HG03095 (cell line): ENCODE data around the gene INPP5A.
"Not testable (repeated sequence)": the region's sequence is repeated elsewhere in the genome, so short reads cannot be mapped to it uniquely, and the experiment has no call there.

Source experiments
- ATAC-seq: cut with Tn5 transposase; IDR thresholded peaks from one replicate; pipeline ENCODE4 v1.9.1; 2021; ENCODE audit warnings: moderate library complexity; ENCODE audit not compliant: unreplicated experiment

The INPP5A gene

DNA sequence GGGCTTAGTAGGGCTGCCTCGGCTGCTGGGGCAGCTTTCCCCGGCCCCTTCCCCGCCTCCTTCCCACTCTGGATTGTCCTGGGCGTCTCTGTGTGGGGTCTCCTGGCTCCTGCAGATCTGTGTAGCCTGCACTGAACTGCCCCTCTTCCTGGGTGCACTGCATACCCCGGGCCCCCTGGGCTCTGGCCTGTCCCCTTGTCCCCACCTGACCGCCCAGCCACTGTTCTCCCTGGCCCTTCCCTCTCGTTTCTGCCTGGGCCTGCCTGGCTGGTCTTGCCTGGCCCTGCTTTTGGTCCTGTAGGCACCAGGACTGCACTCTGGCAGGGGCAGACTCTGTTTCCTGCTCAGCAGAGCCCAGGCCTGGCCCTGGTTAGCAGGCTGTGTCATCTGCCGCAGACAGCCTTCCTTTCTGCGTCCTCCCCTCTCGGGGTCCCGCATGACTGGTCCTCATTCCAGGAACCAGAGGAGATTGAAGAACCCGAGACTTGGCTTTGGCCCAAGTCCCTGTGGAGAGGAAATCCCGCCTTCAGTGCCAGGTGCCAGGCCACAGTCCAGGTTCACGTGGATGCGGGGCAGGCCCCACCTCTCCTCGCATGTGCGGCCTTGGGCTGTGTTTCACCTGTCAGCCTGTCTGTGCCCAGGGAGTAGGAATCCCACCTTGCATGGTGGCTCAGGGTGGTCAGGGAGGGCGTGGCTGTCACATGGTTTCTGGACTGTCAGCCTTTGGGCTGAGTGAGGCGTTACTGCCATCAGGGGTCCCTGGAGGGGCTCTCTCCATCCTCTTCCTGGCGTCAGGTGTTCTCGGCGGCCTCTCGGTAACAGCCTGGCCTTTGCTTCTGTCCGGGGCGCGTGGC, 9.2 kb downstream of the INPP5A start:
- no peak for ATAC-seq

DNA sequence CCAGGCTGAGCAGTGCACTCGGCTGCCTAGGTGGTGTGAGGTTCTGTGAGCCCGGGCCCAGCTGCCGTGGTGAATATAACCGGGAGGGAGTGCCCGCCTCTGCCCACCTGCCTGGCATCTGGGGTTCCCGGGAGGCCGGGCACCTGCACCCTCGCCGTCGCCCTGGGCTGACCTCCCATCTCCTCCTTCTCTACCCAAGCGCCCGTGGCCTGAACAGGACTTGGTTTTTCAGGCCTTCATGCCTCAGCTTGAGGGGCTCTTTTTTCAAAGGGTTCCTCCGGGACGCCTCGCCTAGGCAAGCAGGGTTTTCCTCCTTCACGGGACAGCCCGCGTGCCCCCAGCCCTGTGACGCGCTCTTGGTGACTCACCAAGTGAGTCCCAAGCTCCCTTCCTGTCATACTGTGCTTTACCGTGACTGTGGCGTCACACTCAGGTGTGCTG, 9.9 kb downstream of the INPP5A start:
- no peak for ATAC-seq

DNA sequence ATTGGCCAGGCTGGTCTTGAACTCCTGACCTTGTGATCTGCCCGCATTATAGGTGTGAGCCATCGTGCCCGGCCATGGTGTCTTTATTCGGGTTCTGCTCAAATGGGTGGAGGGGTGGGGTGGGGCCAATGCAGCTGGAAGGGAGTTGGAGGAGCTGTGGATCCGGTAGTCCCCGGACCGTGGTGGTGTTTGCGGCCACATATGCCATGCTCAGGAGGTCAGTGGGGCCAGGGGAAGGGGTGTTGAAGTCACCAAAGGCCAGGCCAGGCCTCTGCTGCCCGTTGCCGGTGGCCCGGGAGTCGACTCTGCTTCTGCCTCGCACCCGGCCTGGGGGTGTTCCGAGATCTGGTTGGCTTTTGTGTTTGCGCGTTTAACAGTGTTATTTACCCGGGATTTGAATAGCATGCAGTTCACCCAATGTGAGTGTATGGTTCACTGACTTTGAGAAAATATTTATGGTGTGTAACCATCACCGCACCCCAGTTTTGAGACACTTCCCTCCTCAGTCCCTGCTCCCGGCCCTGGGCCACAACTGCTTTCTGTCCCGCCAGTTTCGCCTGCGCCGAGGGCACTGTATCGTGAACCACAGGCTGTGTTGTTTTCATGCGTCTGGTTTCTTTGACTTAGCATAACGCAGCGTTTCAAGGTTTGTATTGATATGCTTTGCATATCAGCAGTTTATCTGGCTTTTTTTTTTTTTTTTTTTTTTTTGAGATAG, 10.7 kb downstream of the INPP5A start:
- ATAC-seq, result no peak

DNA sequence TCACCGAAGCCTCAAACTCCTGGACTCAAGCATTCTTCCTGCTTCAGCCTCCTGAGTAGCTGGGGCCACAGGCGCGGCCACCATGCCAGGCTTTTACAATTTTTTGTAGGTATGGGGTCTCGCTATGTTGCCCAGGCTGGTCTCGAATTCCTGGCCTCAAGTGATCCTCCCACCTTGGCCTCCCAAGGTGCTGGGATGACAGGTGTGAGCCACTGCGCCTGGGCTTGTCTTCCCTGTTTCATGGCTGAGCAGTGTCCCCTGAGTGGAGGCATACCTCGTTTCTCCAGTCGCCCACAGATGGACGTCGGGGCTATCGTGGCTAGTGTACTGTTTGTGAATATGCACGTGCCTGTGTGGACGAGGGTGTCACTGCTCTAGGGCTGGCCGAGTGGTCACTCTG, 11.3 kb downstream of the INPP5A start:
- no peak for ATAC-seq

DNA sequence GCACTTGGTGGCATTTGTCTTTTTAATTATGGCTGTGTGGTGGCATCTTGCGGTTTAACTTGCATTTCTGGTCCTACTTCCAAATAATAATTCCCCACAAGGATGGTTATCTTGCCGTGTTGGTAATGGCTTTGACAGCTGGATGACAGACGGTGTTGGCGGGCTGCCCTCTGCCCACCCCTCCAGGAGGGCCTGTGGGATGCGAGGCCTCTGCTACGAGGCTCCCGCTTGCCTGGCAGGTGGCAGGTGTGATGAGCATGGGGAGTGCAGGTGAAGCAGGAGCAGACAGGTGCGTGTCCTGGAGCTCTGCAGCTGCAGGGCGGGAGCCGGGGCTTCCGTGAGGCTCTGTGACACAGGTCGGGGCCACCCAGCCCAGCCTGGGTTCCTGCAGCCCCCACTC, 11.8 kb downstream of the INPP5A start:
- no peak for ATAC-seq

DNA sequence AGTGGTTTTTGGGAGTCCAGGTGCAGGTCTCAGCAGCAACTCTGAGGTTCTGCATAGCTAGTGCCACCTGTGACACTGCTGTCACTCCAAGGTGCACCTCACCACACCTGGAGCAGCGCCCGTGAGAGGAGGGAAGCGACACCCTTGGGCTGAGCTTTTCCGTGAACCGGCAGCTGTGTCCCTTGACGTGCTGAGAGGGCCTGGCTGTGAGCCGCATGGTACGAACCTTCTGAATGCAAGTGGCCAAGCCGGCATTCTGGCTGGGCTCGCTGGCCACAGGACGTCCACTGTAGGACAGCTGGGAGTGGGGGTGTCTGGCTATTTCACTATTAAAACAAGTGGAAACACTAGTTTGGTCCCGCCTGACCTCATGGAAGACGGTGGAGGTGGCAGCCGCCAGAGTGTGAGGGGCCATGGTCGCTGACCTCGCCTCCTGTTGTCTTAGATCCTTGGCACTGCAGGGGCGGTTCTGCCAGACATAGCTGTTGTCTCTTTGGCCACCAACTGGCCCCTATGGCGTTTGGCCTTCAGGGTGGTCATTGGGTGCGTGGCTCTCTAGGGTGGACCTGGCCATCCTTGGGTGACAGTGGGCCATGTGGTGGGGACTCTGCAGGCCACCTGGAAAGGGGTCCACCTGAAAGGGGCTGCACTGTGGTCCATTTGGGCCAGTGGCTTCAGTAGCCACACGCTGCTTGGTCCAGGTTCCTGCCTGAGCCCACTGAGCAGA, 12.9 kb downstream of the INPP5A start:
- ATAC-seq, result no peak

DNA sequence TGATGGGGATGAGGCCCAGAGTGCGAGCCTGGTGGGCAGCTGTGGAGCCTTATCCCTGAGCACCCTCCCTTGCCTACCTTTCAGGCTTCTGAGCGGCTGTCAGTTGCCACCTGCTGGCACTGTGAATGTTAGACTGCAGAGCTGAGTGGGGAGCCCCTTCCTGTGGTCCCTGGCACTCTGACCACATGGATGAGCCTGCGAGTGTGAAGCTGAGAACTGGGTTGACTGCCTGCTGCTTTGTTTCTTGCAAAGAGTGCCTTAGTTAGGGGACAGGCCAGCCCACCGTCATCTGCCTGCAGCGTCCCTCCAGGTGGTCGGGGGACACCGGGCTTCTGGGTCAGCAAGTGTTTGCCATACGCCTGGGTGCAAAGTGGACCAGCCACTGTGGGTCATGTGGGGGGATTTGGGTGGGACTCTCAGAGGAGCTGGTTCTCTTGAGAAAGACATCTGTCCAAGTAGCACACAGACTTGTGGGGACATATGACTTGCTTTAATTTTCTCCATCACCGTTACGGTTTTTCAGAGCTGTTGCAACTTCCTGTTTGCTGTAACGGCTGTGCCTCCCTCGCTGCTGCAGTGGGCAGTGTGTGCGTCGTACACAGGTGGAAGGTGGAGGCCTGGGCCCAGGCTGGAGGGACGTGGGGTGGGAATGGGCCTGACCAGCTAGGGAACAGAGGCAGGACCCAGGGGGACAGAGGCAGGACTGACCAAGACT, 13.7 kb downstream of the INPP5A start:
- ATAC-seq, result peak; percentile 71

DNA sequence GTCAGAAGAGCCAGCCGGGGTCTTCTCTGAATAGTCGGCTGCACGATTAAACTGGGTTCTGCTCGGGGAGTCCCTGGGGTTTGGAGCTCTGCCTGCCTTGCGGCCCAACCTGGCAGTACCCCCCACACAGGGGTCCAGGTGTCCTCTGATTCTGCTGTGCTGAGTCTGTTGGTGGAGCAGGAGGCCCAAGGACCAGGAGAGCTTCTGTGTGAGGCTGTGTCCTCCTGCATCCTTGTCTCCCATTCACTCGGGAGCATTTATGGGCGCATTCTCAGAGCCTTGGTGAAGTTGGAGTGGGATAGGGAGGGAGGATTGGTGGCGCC, 14.2 kb downstream of the INPP5A start:
- no peak for ATAC-seq

DNA sequence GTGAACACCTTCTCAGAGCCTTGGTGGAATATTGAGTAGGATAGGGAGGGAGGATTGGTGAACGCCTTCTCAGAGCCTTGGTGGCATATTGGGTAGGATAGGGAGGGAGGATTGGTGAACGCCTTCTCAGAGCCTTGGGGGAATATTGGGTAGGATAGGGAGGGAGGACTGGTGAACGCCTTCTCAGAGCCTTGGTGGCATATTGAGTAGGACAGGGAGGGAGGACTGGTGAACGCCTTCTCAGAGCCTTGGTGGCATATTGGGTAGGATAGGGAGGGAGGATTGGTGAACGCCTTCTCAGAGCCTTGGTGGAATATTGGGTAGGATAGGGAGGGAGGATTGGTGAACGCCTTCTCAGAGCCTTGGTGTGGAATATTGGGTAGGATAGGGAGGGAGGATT, 15.0 kb downstream of the INPP5A start:
- ATAC-seq, result not testable (repeated sequence)

DNA sequence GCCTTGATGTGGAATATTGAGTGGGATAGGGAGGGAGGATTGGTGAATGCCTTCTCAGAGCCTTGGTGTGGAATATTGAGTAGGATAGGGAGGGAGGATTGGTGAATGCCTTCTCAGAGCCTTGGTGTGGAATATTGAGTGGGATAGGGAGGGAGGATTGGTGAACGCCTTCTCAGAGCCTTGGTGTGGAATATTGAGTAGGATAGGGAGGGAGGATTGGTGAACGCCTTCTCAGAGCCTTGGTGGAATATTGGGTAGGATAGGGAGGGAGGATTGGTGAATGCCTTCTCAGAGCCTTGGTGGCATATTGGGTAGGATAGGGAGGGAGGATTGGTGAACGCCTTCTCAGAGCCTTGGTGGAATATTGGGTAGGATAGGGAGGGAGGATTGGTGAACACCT, 16.0 kb downstream of the INPP5A start:
- not testable (repeated sequence) for ATAC-seq

DNA sequence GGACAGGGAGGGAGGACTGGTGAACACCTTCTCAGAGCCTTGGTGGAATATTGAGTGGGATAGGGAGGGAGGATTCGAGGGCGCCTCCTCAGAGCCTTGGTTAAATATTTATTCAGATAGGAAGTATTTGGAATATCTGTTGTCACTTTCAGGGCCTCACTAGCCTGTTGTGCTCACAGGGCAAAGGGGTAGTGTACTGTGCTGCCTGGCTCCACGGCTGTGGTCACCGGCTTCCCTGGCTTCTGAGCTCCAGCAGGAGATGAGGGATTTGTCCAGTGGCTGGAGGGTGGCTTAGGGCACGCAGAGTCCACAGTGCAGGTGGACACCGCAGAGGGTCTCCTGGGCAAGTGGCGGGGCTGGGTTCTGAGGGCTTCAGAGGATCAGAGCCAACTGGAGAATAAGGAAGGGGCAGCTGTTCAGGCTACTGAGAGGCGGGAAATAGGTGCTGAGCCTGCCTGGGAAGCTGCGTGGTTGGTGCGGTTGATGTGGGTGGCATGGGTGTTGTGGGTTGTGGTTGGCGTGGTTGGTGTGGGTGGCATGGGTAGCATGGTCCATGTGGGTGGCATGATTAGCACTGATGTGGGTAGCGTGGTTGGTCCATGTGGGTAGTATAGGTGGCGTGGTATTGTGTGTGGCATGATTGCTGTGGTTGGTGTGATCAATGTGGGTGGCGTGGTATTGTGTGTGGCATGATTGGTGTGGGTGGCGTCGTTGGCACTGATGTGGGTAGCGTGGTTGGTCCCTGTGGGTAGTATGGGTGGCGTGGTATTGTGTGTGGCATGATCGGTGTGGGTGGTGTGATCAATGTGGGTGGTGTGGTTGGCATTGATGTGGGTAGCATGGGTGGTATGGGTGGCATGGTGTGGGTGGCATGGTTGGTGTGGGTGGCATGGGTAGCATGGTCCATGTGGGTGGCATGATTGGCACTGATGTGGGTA, 16.7 kb downstream of the INPP5A start:
- no peak for ATAC-seq

DNA sequence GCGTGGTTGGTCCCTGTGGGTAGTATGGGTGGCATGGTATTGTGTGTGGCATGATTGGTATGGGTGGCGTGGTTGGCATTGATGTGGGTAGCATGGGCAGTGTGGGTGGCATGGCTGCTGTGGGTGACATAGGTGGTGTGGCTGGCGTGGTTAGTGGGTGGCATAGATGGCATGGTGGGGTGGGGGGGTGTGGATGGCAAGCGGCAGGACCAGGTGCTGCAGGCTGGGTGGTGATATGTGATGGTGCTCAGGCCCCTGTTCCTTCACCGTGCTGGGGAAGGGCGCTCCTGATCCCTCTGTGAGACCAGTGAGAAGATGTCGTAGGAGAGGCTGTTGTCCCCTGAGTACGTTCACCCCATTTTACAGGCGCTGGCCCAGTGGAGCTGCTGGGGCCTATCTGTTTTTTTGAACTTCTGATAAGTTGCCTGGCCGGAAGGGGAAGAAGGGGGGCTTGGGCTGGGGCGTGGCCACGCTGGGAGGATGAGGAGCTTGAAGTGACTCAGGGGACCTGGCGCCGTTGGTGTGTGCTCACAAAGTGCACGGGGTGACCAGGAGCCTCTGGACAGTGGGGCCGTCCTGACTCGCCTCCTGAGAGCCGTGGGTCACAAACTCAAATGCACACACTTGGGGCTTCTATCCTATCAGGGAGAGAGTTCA, 17.5 kb downstream of the INPP5A start:
- no peak for ATAC-seq

DNA sequence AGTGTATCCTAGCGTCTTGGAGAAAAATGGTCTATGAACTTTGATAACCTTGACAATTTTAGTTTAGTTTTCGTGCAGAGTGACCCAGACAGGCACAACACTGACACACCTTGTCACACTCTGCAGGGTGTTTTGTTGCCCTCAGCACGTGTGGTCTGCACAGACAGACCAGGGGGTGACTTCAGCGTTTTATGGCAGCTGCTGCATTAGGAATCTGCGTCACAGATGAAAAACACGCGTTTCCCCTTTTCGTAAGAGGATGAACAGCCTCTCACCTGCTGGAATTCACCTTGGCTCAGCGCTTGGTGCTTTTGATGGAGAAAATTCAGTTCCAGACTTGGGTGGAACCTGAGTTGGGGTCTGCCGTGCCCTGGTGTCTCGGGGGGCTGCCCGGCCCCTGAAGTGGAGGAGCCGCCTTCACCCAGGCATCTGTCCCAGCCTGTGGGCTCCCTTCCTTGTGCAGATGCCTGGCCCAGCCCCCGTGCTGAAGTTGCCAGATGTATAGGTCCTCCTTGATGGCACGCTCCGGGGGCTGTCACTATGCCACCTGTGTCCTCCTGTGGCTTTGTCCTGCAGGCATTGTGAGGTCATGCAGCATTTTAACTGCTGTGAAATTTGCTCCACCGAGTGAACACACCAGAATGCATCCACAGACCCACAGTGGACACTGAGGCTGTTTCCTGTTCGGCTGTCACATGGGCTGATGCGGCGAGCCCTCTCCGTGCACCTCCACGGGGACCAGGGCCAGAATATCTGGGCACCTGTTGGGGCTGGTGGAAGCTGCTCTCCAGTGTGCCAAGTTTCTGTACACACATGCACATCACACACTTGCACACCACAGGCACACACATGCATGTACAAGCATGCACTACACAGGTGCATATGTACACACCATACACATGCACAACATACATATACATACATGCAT, 18.3 kb downstream of the INPP5A start:
- no peak for ATAC-seq

DNA sequence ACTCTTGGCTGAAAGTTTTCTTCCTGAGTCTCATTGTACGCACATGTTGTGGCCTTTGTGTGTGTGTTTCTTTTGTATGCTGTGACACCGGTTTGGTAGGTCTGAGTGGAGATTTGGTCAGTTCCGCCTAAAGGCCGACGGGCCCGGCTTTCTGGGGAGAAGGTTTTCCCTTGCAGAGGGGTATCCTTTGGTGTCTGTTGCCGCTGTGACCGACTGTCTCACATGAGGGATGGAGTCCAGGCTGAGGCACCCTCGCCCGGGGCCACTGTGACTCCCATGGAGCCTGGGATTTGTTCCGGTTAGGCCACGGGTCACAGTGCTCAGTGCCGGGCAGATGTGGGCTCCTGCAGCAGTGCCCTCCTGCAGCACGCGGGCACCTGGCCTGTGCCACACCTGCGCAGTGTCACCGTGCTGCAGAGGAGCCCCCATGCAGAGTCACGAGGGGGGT, 19.4 kb downstream of the INPP5A start:
- ATAC-seq, result no peak

DNA sequence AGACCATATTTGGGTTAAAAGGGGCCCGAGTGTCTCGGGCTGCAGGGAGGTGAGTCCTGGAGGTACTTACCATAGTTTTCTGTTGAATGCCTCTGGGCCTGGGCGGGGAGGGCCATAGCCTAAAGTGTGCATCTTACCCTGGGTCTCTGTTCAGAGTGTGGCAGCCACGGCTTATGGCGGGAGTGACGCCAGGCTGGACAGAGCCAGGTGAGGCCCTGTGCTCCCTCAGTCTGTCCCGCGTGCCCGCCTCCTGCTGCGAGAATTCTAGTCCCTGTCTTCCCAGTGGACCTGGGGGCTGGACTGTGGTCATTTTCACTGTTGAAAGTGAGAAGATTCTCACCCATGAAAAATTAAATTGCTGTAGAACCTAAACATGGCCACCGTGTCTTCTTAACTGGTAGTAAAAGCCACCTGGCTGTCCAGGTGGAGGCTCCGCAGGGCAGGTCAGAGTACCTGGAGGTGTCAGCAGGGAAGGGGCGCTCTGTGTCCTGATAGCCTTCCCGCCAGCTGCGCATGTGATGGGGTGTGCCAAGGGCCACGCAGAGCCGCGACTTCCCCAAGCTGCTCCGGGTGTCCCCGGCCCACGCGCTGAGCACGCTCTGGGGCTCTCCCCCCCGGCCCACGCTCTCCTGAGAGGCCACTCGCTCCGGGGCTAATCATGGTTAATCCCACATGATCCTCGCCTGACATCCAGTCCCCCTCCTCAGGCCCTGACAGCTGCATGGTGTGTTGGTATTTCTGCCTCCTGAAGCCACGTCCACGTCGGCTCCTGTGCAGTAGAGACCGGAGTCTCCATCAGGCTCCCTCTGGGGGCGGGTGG, 20.3 kb downstream of the INPP5A start:
- no peak for ATAC-seq

DNA sequence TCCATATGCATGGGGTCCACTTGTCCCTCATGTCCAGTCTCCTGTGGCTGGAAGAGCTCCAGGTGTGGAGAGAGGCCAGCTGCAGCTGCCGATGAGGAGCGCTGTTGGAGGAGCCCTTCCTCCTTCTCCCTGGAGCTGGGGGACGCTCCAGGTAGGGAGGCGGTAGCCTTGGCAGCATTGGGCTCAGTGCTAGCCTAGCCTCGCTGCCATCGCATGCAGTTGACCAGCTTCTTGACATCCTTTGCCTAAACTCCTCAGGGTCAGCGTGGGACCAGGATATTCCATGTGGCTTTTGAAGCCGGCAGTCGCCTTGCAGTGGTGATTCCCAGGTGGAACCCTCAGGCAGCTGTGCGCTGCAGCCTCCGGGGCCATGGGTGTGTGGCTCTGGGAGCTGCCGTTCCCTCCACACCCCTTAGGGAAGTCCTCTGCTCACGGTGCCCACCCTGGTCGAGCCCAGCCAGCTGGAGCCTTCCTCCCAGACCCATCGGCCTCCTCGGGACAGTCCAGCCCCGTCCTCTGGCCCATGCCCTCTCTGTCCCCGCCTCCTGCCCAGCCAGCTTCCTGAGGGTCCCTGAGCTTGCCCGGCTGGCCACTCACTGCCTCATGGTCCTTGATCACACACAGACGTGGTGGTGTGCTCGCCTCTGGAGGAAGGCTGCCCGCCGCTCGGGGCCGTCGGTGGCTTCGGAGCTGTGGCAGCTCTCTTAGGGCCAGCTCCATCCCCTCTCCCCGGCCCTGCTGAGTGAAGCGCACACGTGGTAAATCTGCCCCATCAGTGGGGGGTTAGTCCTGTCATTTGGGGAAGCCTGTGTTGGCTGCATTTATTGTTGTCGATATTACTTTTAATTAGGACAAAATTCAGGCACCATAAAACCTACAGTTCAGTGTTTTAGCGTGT, 21.2 kb downstream of the INPP5A start:
- no peak for ATAC-seq

DNA sequence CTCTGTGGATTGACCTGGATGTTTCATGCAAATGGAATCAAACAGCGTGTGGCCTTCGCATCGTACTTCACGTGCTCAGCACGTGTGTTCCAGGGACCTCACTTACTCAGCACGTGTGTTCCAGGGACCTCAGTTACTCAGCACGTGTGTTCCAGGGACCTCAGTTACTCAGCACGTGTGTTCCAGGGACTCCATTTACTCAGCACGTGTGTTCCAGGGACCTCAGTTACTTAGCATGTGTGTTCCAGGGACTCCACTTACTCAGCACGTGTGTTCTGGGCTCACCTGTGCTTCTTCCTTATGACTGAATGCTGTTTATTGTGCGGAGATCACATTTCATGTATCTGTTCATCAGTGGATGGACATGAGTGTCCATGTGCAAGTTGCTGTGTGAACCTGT, 22.0 kb downstream of the INPP5A start:
- no peak for ATAC-seq
